Posterior cingulate gyrus (tissue), 11 donors: ENCODE results near the gene NAALADL2.
"Not testable (repeated sequence)": the region's sequence is repeated elsewhere in the genome, so short reads cannot be mapped to it uniquely, and the experiment has no call there.

Experiments used
- DNase-seq, 10 donors: peaks; one replicate each; pipeline versions ENCODE4 v3.0.0 to v3.0.0-alpha.2; 2020 to 2021; ENCODE audit warnings: mixed read lengths in 3 of 10
- intact Hi-C: fragments of 100-400 bp; cut with DNase I; formaldehyde crosslinking; loops from one replicate; pipeline ENCODE4 v1.15.1; 2023

Gene NAALADL2

DNA sequence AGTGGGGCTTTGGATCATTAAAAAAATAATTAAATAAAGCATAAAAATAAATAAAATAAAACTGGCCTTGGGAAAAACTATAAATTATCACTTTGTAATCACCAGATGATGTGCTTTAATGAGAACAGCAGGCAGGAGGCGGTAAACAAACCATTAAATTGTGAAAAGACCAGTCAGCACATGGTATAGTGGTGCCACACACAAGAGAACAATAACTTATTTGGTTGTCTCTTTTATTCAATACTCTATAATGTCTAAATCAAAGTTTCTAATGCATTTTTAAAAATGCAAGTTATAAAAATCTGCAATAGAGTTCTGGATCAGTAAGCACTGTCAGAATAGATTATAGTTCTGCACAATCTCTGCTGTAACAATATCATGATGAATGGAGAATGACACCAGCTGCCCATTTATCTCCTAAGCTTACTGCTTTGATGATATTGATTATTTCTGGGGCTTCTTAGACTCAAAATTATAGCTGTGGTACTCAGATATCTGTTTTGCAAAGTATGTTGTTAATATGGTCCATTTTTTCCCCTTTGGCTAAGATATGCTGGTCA is 259.3 kb downstream of the NAALADL2 start:
- intact Hi-C loops, result no loop called here
- DNase-seq, result no peak

DNA sequence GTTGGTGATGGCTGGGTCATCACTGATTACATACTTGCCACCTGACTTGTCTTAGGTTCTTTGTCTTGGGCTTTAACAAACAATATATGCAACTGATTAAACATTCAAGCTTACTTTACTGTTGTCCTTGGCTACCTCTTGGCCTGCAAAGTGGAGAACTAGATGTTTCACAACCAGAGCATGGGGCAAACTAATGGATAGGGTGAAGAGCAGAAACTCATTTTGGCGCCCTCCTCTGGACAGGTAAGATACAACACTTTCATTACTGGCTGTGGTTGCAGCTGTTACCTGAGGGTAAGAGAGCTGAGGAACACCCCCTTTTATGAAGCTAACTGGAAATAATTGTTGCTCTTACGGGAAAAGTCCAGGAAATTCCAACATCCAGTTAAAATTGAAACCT is 262.1 kb downstream of the NAALADL2 start:
- DNase-seq, result no peak
- intact Hi-C loops, result no loop called here

DNA sequence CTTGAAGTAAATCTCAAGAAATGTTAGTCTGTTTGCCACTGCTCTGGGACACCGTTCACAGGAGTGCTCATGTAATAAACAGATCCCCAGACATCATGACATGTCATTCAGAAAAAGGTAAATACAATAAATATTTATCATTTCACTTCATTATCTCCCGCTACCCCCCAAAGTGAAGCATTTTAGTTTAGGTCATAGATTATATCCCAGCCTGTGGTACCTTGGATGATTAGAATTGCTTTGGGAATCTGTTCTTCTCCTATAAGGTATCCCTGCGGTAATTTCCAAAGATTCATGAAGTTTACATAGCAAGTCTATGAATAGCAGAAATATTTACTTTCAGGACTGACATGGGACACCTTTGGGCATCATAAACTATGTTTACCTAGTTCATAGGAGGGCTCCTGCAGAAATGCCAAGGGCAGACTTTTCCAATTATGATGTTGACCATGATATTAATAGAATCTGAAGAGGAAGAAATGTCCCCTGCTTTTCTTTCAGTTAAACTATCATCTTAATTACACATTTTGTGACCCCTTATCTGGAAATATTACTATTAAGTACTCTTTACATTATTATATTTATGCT is 268.0 kb downstream of the NAALADL2 start:
- intact Hi-C loops, result no loop called here
- DNase-seq, result peak in 1 of 10 donors; percentile 32

- no peak for DNase-seq
- intact Hi-C loops, result no loop called here
These were observed 270.0 kb downstream of the NAALADL2 start for GRCh38 chr3:175129126-175129525.

- intact Hi-C loops, result no loop called here
- no peak for DNase-seq
These were observed 270.4 kb downstream of the NAALADL2 start for GRCh38 chr3:175129571-175129970.

GRCh38 chr3:175131866-175132265 is 272.7 kb downstream of the NAALADL2 start:
- intact Hi-C loops, result not testable (repeated sequence)
- DNase-seq, result peak in 2 of 10 donors; percentile 46 to 53

GRCh38 chr3:175132706-175133105 is 273.6 kb downstream of the NAALADL2 start:
- peak in 3 of 10 donors; percentile 69 to 76 (median 74) for DNase-seq
- intact Hi-C loops, result not testable (repeated sequence)

GRCh38 chr3:175144368-175144767 is 285.2 kb downstream of the NAALADL2 start:
- no peak for DNase-seq
- intact Hi-C loops, result no loop called here

DNA sequence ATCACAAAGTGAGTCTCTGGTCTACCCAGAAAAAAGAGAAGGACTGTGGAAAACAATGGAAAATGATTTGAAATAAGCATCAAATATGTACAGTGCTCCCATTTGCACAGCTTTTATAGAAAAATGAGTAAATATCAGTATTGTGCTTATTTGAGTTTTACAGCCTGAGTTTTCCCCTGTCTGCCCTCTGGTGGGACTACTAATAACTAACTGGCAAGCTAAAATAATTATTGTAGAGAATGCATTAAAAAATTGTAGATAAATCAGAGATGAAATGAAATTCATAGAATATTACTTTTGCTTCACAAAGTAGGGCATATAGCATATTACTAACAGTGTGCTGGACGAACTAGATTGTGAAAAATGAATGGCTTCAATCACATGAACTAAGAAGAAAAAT is 287.1 kb downstream of the NAALADL2 start:
- intact Hi-C loops, result no loop called here
- DNase-seq, result no peak

GRCh38 chr3:175149675-175150074 is 290.5 kb downstream of the NAALADL2 start:
- intact Hi-C loops, result no loop called here
- DNase-seq, result peak in 1 of 10 donors; percentile 6

GRCh38 chr3:175150812-175151401 is 291.8 kb downstream of the NAALADL2 start:
- DNase-seq, result no peak
- intact Hi-C loops, result no loop called here

DNA sequence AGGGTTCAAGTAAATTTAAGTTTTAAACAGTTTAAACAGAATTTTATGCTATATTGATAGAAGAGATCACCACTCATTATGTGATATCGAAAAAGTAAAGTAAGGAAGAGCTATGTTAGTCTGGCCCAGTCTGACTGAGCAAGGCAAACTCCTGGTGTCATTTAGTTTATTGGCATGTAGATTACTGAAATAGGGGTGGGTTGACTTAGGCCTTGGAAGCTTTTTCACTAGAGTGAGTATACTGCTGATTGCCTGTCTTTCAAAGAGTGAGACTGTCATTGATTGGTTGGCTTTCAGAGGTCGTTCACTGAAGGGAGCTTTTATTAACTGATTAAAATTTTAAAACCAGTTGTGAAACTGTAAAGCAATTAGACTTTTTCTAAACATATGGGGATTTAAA is 294.5 kb downstream of the NAALADL2 start:
- intact Hi-C loops, result no loop called here
- DNase-seq, result no peak

DNA sequence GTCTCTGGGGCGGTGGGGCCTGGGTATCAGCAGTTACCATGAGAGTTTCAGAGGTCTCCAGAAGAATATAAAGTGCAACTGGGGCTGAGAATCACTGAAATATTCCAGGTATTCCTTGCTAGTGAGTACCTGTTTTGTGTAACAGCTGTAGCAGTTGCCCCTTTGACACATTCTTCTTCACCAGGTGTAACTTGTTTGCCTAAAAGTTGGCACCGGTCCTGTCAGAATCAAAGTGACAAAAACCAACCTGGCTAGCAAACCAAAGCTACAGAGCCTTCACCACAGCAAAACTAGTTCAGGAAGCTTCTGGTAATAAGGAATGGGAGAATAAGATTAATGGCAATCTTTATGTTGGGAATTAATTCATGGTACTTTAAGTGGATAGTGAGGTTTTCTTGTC is 296.0 kb downstream of the NAALADL2 start:
- DNase-seq, result no peak
- intact Hi-C loops, result no loop called here

DNA sequence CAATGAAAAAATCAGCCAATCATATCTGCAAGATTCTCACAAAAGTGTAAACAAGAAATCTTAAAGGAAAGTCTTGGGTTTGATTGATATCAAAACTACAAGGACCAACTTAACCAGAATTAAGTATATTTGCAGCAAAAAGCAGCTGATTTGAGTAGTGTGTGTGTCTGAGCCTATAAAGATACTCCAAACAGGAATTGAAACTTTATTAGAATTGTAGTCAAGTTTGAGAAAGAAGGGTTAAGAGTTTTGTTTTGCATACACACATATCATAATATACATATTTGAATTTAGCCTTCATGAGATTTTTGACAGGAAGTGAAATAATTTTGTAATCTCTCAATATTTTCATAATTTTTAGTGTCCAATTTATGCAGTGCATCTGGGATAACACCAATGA is 300.1 kb downstream of the NAALADL2 start:
- no peak for DNase-seq
- intact Hi-C loops, result no loop called here

DNA sequence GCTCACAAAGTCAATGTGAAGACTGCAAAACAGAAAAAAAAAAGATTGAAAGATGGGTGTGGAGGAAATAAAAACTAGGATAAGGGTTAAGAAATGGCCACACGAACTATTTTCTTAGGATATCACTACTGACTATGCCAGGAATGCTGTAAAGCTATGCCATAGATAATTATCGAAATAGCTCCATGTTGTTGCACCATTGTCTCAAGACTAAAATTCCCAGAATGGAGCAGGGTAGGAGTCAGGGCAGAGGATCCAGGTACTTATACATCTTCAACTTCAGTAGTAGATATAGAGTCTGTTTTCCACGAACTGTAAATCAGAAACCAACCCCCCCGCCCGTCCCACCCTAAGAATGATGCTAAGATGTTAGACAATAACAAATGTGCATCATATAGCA is 302.2 kb downstream of the NAALADL2 start:
- no peak for DNase-seq
- intact Hi-C loops, result no loop called here

- DNase-seq, result no peak
- intact Hi-C loops, result no loop called here
These were observed 304.6 kb downstream of the NAALADL2 start for GRCh38 chr3:175163686-175164085.

GRCh38 chr3:175173117-175173516 is 314.0 kb downstream of the NAALADL2 start:
- DNase-seq, intact Hi-C loops: not testable (repeated sequence)

DNA sequence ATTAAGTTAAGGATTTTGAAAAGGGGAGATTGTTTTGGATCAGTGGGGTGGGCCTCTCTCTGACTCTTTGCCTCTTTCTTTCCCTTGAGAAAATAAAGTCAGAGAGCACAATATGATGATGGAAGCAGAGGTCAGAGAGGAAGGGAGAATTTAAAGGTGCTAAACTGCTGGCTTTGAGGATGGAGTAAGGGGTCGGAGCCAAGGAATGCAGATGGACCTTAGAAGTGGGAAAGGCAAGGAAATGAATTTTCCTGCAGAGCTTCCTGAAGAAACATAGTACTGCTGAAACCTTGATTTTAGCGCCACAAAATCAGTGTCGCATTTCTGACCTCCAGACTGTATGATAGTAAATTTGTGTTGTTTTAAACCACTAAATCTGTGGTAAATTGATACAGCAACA is 317.4 kb downstream of the NAALADL2 start:
- intact Hi-C loops, result no loop called here
- no peak for DNase-seq

DNA sequence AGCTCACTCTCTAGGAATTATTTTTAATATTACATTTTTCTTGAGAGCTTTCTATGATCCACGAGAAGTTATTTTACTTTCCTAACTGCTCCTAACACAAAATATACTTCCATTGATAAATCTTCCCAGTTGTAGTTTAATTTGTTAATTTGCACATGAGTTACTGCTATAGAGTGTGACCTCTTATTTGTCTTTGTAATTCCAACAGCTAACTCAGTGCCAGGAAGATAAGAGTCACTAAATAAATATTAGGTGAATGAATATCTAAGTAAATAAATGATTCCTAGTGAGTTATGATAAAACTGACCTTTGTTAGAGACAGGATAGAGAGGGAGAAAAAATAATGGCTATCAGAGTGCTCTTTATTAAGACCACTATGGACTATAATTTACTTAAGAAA is 319.9 kb downstream of the NAALADL2 start:
- intact Hi-C loops, result no loop called here
- no peak for DNase-seq

DNA sequence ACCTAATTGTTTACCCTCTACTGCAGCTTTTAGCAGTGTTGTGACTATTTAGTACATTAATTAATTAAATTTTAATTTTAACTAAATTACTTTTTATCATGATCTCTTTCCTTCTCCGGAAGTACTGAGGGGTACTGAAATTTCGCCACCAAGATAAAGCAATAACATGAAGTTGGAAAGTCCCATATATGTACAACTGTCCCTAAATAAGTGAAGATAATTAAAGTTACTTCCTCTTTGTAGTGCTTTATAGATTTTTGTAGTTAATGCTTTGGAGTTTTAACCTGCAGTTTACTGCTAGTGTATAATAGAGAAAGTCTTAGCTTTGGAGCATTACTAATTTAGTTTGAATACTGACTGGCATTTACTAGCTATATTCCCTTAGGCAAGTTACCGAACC is 325.3 kb downstream of the NAALADL2 start:
- intact Hi-C loops, result no loop called here
- DNase-seq, result no peak

DNA sequence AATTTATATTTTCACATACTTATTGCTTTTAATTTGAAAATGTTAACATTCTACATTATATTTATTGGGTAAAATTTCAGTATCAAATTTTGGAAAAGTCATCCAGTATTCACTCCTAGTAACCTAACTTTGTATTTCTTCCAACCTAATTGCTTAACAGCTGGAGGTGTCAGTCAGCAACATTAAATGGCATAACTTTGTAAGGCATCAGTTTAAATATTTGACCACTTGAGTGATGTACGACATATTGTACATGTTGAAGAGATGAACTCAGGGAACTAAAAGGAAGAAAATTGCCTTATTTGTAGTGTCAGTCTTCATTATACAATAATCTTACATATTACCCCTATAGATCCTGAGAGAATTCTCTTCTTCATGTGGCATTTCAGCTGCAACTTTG is 326.8 kb downstream of the NAALADL2 start:
- intact Hi-C loops, result no loop called here
- no peak for DNase-seq

DNA sequence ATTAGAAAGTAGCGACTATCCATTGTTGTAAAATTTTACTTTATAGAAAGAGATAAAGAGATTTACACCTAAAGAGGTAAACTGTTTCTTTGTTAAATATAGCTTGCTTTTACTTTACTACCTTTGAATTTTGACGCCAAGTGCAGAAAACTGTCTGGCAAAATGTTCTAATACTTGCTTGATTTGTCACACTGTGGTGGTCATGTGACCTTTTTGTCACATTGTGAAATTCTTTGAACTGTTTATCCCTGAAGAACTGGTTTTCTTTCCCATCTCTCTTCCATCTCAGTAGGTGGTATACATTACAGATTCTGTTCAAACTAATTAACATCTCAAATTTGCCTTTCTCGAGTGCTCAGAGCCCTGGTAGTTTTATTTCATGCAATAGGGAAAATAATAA is 327.4 kb downstream of the NAALADL2 start:
- DNase-seq, result no peak
- intact Hi-C loops, result no loop called here
